HG02840 (cell line): Measurements from ENCODE around the gene RNF130.
"Not testable (repeated sequence)": the region's sequence is repeated elsewhere in the genome, so short reads cannot be mapped to it uniquely, and the experiment has no call there.

Source experiments
- ATAC-seq: cut with Tn5 transposase; IDR thresholded peaks from one replicate; pipeline ENCODE4 v1.9.1; 2021; ENCODE audit warnings: mild to moderate bottlenecking, moderate library complexity, moderate number of reproducible peaks; ENCODE audit not compliant: unreplicated experiment, low FRiP score

RNF130 gene

GRCh38 chr5:179990525-179990924 lies 81.0 kb downstream of the RNF130 start:
- ATAC-seq: not testable (repeated sequence)

DNA sequence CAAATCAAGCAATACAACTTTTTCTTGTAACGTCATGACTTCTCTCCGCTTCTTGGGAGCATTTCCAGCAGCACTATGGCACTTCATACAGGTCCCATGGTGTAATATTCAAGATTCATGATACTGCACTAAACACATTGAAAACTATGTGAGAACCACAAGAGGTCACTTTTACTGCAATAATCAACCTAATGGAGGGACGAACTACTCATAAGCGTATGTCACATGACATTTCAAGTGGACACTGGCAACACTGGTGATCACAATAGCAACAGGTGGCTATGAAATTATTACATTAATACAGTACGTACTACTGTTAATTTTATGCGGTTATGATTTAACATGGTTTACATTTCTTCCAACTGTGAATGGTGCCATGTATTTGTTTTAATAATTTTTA lies 85.2 kb downstream of the RNF130 start:
- no peak for ATAC-seq

DNA sequence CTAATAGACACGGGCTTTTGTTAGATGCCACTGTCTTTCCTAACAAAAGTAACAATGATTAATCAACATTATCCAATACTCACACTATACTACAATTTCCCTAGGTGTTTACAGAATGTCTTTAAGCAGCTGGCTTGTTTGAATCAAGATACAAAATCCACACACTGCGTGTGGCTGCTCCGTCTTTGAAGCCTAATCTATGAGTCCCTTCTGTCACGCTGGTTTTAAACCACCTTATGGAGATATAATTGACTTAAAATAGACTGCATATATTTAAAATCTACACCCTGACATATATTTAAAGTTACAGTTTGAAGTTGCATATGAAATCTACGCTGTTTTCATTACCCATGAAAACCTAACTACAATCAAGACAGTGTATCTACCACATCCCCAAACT lies 89.9 kb downstream of the RNF130 start:
- no peak for ATAC-seq

DNA sequence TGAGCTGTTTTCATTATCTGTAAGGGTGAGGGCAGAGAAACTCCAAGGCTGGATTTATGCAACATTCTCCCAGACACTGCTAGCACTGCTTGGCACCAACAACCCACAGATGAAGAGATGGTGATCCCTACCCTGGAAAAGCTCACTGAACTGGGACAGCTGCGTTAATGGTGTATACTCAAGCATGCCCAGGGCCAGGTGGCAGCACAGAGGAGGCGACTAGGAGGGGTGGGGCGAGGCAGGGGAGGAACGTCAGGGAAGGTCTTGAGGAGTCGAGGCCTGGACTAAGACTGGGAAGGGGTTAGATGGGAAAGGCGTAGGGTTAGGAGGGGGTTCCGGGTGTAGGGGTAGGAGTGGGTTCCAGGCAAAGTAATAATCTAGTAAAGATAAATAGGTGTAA lies 90.8 kb downstream of the RNF130 start:
- ATAC-seq: no peak

- no peak for ATAC-seq
Observed at GRCh38 chr5:179978792-179979191, 92.8 kb downstream of the RNF130 start.

DNA sequence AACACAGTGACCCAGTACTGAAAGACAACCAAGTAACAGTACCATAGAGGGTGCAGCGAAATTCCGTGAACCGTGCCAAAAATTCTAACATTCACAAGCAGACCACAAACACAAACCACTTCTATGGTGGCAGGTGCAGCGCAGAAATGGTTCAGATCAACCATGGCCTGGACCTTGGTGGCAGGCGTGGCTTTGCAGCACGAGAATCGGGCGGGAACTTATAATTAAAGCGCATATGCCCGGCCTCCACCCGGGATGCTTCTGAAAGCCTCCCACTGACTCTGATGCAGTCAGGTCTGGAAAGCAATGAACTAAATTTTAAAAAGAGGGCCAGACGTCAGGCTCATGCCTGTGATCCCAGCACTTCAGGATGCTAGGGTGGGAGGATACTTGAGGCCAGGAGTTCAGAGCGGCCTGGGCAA lies 95.8 kb downstream of the RNF130 start:
- no peak for ATAC-seq

DNA sequence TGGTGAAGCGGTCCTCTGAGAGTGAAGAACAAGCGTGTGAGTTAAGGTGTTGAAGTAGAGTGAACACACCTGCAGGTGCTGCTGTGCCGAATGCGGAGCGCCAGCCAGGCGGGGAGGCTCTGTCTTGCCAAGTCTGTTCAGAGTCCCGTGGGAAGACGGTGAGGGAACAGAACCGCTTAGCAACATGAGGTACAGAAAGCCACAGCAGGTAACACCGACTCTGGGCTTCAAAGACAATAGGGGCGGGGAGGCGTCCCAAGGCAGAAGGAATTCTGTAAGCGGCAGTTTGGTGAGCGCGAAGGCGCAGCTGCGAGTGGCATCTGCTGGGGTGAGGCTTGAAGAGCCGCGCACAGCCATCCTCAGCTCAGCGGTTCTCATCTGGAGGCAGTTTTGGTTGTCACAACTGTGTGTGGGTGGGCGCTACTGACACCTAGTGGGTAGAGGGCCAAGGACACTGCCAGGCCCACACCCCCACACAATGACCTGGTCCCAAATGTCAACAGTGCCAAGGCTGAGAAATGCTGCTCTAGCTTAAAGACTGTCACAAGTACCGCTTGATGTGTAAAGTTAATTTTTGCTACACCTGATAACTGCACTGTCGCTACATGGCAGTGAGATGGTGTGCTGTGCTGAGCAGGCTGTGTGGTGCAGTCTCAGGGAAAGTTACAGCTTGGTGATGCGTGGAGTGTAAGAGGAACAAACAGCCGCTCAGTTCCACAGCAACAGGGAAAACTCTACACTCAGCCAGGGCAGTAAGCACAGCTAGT lies 96.4 kb downstream of the RNF130 start:
- peak; percentile 47 for ATAC-seq

DNA sequence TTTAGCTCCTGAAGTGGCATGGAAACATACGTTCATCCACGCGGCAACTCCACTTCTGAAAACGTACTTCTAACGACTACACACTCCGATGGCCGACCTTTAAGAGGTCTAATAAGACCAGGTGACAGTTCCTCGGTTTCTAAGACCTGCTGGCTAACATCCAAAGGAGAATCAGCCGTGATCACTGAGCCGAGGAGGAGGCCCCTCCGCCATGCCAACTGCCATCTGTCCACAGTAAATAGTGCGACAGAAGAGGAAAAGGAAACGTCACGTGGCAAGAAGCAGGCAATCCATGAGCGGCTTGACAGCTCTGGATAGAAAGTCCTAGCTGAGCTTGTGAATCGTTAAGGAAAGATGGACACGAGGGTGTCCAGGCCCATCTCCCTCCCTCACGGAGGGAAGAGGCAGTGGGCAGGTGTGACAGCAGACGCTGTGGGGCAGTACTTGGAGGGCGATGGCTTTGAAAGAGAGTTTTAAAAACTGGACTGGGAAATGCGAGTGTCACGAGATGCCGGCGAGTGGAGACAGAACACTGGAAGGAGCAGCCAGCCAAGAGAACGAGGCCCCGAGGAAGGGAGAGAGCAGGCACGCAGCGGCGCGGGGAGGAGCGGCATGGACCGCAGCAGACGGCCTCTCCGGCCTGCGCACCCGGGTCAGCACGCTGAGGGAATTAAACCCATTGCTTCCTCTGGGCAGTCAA lies 97.2 kb downstream of the RNF130 start:
- no peak for ATAC-seq

DNA sequence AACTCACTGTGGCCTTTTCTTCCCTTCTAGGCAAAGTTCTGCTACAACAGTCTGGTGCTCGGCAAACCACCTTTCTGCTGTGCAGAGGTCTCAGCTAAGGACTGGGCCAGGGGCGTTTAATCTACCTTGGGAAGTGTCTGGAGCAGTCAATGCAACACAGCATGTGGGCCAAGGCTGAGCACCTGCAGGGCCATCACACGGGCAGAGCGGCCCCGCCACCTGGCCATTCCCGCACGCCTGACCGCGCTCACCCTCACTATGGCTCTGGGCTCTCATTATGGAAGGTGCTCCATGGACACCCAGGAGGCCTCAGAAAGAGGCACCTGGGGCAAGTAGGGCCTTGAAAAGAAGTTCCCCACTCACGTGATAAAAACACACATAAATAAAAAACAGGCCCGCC lies 98.2 kb downstream of the RNF130 start:
- ATAC-seq: no peak

DNA sequence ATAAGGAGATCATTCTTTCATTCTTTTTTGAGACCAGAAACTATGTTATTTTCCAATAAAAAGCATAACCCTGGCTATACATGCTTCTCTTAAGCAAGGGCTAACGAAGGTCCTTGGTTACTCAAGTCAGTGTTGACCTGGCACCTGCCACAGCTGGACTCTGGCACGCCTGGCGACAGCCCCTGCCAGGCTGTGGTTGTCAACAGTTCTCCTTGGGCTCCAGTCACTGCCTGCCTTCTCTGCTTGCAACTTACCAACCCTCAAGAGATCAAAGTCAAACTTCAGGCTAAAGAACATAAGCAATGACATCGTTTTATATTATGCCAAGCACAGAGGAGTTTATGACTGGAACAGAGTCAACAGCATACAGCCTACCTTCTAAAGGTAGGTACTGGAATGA lies 102.4 kb downstream of the RNF130 start:
- ATAC-seq: no peak

GRCh38 chr5:179967489-179967888 lies 104.1 kb downstream of the RNF130 start:
- no peak for ATAC-seq

- no peak for ATAC-seq
Observed at GRCh38 chr5:179964015-179964414, 107.5 kb downstream of the RNF130 start.

- no peak for ATAC-seq
Observed at GRCh38 chr5:179963375-179963774, 108.2 kb downstream of the RNF130 start.

GRCh38 chr5:179960204-179960831 lies 111.2 kb downstream of the RNF130 start:
- ATAC-seq: no peak

- no peak for ATAC-seq
Observed at GRCh38 chr5:179959641-179960040, 111.9 kb downstream of the RNF130 start.

DNA sequence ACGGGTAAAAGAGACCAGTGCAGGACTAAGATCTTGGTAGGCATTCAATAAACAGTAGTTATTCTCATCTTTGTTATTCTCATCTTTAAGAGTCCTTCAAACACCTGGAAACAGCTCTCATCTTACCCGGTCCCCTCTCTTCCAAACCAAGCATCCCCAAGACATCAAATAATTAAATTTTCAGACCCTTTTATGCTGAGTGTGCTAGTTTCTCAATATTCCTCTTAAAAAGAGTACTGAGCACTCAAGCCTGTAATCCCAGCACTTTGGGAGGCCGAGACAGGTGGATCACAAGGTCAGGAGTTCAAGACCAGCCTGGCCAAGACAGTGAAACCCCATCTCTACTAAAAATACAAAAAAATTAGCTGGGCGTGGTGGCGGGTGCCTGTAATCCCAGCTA lies 112.4 kb downstream of the RNF130 start:
- not testable (repeated sequence) for ATAC-seq

- ATAC-seq: no peak
Observed at GRCh38 chr5:179955630-179956029, 115.9 kb downstream of the RNF130 start.

DNA sequence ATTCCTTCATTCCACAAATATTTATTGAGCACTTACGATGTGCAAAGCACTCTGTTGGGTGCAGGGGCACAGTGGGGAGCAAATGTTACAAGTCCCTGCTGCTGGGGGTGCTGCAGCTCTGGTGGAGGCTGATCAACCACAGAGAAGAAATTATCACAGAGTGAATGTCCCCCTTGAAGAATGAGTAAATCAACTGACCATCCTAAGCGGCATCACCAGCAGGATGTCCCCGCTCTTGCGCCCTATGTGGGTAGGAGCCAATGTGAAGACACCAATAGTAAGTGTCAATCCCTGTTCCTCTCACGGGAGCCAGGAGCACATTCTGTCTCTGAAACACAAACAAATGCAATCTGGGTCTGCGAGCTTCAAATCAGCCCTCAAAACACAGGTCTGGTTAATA lies 116.5 kb downstream of the RNF130 start:
- no peak for ATAC-seq

GRCh38 chr5:179954434-179954833 lies 117.1 kb downstream of the RNF130 start:
- ATAC-seq: no peak

DNA sequence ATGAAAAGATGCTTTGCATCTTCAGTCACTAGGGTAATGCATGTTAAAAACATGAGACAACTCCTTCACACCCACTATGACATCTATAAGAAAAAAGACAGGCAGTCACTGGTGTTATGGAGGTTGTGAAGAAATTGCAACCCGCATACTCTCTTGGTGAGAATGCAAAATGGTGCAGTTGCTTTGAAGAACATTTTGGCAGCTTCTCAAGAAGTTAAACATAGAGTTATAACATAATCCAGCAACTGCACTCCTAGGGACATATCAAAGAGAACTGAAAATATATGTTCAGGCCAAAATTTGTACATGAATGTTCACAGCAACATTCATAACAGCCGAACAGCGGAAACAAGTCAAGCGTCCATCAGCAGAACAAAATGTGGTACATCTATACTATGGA lies 117.6 kb downstream of the RNF130 start:
- no peak for ATAC-seq

DNA sequence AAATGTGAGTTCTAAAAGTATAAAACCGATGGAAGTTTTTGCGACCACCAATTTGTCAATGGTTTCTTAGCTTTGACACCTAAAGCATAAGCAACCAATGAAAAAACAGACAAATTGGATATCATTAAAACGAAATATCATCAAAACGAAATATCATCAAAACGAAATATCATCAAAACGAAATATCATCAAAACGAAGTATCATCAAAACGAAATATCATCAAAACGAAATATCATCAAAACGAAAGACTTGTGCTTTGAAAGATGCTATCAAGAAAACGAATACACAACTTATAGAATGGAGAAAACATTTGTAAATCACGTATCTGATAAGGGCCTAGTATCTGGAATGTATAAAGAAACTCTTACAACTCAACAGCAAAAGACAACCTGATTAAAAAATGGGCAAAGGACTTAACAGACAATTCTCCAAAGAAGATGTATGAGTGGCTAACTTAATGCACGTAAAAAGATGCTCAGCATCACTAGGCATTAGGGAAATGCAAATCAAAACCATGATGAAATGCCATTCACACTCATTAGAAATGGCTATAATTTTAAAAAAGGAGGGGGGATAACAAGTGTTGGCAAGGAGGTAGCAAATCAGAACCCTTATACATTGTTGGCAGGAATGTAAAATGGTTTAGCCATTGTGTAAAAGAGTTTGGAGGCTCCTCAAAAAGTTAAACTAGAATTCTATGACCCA lies 134.4 kb downstream of the RNF130 start:
- no peak for ATAC-seq
